HG02938 (cell line): ENCODE measurements around the gene BTN3A1.
"Not testable (repeated sequence)": the region's sequence is repeated elsewhere in the genome, so short reads cannot be mapped to it uniquely, and the experiment has no call there.

ENCODE experiments used
- ATAC-seq: cut with Tn5 transposase; IDR thresholded peaks from one replicate; pipeline ENCODE4 v1.9.1; 2021; ENCODE audit warnings: mild to moderate bottlenecking, moderate library complexity; ENCODE audit not compliant: unreplicated experiment

The BTN3A1 gene

DNA sequence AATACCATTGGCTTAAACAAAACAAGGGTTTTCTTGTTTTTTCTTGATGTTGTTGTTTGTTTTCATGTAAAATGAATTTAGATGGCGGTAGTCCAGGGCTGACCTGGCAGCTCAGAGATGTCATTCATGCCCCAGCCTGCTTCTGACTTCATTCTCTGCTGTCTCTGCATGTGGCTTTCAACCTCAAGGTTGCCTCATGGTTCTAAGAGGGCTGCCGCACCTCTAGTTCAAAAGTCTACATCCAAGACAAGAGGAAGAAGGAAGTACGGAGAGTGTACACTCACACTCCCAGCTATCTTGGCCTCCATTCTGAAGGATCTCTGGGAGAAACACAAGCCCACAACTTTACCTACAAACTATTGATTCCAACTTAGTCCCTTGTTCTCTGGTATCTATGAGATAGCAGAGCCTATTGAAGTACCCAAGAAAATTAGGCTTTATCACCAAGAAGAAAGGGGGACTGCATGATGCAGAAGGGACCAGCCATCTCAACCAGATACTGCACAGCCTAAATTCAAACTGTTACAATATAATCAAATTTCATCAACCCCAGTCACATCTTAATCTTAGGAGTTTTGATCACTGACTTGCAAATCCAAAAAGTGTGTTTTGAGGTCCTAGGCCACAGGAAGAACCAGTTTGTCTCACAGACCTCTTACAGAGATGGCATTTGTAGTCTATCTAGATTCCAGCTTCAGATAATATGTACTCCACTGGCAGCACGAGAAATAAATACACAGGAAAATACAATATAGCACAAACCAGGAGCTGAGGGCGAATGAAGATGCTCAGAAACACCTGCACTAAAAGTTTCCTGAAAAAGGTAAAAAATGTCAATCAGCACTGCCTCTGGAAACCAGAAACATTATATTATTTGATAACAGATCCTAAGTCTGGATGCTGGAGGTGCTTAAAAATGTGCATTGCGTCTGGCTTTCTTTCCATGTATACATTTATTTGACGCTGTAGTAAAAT lies 37.4 kb downstream of the BTN3A1 start:
- ATAC-seq, result no peak

DNA sequence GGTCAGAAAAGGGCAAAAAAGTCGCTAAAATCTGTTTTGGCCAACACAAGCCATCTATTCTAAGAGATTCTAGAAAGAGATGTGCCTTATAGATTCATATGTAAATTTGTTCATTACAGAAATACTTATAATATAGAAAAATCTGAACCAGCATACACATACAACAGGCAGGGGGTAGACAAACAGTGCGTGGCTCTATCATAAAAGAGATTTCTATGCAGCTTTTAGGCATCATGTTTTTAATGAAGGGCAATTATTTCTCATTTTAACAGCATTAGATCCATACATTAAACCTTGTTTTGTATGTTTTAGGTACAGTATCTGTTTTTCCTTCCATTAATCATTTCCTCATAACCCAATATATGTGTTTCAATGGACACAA lies 38.9 kb downstream of the BTN3A1 start:
- ATAC-seq, result no peak

DNA sequence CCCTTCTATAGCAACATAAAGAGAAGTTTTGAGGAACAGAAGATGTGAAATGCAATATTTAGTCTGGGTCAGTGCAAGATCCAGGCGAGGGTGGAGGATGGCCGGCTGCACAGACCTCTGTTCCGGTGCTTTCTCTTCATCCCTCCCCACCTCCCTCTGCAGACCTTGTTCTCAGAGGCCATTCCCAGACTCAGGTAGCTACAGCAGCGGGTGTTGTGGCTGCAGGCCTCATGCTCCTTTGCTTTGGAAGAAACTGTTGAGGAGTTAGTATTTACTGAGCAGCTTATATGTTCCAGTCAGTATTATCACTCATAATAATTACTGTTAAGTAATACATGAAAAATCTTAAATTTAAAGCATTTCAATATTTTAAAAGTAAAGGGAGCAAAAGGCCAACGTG lies 39.9 kb downstream of the BTN3A1 start:
- no peak for ATAC-seq

DNA sequence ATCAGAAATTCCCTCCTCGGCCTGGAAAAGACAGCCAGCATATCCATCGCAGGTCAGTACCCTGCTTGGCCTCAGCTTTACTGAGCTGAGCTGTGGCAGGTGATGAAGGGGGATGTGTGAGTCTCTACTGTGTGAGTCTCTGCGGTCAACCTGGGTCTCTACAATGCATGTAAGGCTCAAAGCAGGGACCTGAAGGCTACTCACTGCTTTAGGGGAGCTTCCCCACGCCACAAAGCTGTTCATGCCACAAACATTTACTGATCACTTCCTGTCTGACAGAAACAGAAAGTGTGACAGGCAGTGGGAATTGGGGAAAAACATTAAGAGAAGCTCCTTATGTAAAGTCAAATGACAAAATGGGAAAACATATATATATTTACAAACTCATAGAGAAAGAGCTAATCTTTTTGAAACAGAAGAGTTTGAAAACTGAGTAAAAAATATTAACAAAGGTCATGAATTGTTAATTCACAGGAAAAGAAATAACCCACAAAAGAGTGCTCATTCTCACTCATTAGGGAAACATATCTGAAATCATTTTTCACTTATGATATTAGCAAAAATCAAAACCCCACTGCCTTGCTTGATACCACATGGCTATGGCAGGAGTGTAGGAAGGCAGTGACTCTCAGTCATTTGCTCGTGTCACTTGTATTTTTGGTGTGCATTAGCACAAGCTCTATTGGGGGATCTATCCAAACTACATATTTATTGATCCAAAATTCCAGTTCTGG lies 44.0 kb downstream of the BTN3A1 start:
- no peak for ATAC-seq

DNA sequence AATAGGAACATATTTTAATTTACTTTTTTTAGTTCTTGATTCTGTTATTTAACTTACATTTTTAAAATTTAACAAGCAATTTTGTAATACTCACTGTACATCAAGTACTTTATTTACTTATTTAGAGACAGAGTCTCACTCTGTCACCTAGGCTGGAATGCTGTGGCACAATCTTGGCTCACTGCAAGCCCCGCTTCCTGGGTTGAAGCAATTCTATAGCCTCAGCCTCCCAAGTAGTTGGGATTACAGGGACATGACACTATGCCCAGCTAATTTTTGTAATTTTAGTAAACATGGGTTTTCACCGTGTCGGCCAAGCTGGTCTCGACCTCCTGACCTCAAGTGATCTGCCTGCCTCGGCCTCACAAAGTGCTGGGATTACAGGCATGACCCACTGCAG lies 45.2 kb downstream of the BTN3A1 start:
- no peak for ATAC-seq

DNA sequence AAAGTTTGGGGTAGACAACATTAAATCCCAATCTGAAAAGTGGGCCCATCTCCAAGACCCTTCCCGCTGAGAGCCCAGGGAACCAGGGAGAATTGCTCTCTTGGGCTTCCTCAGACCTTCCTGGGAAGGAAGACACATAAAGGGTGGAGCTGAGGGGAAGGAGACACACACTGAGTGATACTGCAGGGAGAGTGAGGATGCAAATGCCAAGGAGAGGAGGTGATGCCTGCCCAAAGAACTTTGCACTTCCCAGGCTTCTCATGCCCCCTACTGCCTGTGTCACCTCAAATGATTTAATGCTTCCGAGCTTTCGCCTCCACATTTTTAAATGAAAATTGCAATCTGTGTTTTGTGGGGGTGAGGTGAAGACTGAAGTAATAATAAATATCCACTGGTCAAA lies 48.2 kb downstream of the BTN3A1 start:
- ATAC-seq, result no peak

DNA sequence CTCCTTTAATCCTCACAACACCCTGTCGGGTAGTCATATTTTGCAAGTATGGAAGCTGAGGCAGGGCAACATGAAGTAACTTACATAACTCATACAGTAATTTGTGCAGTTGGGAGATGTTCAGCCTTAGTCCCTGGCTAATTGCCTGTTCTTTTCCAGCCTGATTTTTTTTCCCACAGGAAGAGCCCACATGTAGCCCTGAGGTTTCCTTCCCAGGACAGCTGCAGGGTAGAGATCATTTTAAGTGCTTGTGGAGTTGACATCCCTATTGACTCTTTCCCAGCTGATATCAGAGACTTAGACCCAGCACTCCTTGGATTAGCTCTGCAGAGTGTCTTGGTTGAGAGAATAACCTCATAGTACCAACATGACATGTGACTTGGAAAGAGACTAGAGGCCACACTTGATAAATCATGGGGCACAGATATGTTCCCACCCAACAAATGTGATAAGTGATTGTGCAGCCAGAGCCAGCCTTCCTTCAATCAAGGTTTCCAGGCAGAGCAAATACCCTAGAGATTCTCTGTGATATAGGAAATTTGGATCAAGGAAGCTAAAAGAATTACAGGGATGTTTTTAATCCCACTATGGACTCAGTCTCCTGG lies 50.7 kb downstream of the BTN3A1 start:
- no peak for ATAC-seq

DNA sequence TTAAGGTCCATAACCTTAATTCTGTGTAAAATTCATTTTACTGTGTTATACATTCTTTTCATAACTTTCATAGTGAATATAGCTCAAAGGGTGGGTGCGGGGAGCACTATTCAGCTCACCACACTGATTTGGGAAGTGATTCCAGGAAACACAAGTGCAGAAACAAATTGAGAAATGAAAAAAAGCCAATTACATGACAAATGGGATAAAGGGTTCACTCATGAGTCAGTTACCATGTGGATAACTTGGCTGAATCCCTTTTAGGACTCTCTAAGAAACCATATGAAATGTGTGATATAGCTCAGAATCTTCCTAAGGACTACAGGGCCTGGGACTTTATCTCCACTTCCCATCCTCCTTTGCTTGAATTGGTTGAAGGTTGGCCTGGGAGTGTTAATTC lies 52.6 kb downstream of the BTN3A1 start:
- ATAC-seq, result no peak

DNA sequence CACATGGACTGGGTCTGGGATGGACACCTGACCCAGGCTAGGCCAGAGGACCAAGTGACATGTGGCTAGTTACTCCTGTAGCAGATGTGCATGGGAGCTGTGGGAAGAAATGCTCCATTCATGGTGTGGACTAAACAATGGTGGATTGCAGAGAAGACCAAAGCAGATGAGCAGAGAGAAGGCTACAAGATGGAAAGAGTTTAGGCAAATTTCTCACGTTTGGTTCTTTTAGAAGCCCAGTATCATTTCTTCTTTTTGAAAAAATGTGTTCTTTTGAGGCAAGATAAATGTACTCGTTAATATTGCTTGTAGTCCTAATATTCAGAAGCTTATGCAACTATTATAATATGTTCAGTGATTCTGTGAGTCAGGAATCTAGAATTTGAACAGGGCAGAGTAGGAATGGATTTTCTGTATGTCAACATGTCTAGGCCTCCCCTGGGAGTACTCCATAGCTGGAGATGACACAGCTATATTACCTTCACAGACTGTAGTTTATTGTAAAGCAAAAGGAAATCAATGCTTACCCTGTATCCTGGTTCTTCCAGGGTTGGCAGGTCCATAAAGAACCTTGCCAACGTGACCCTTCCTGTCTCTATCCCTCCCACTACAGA lies 53.4 kb downstream of the BTN3A1 start:
- ATAC-seq, result no peak

DNA sequence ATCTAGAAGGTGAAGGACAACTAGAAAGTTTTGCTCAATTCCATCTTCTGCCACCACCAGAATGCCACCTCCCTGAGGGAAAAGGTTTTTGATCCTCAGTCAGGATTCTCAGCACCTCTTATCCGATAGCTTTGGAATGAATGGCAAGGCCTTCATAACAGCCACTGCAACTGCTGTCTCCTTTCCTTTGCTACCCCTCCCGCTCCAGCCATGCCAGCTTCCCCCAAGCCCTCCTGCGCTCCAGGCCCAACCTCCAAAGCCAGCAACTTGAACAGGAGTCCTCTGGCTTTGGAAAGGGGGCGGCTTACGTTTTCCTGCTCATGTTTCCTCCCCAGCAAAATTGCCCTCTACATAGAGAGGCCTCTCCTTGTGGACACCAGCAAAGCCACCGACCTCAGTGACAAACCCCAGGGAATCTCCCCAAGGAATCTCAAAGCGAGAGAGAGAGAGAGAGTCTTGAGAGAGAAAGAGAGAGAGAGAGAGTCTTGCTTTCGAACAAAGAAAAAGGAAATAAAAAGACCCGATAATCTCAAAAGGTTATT lies 55.3 kb downstream of the BTN3A1 start:
- peak; percentile 14 for ATAC-seq

DNA sequence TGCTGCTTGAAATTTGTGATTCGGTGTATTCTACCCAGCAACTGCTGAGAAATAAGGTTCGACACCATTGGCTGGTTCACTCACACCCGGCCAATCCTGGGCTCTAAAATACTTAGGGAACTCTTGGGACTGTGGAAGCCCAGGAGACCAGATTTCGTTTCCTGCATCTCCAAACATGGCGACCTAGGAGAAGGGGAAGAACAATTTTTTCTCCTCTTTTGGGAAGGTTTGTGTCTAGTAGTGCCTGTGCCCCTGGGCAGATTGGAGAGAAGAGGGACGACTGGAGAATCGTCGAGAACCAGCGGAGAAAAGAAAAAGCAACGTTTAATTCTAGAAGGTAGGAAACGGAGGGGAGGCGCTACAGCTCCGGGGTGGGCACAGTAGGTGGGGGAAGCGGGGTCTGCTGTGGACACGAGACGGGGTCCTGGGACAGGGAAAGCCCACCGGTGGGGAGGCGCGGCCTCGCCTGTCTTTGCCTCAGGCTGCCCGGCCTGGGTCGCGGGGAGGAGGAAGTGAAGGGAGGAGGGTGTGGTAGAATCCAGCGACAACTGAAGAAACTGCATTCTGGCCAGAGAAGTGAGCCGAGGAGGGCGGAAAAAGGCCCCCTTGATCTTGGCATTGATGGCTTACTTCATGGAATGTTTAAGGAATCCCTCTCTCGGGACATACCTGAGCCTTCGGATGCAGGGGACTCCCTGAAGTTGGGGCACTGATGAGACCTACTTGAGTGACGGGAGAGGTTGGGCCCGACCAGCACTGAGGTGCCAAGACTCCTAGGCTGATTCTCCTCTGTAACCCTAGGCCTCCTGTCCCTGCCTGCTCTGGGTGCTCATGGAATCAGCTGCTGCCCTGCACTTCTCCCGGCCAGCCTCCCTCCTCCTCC lies 56.0 kb downstream of the BTN3A1 start, which contains the start of gene BTN2A1:
Gene BTN2A1, plus strand, starts transcription at position 150 of the 883 bp plus-strand sequence. Its CDS starts 682 bp downstream, at position 832.
- ATAC-seq, result peak; percentile 95

DNA sequence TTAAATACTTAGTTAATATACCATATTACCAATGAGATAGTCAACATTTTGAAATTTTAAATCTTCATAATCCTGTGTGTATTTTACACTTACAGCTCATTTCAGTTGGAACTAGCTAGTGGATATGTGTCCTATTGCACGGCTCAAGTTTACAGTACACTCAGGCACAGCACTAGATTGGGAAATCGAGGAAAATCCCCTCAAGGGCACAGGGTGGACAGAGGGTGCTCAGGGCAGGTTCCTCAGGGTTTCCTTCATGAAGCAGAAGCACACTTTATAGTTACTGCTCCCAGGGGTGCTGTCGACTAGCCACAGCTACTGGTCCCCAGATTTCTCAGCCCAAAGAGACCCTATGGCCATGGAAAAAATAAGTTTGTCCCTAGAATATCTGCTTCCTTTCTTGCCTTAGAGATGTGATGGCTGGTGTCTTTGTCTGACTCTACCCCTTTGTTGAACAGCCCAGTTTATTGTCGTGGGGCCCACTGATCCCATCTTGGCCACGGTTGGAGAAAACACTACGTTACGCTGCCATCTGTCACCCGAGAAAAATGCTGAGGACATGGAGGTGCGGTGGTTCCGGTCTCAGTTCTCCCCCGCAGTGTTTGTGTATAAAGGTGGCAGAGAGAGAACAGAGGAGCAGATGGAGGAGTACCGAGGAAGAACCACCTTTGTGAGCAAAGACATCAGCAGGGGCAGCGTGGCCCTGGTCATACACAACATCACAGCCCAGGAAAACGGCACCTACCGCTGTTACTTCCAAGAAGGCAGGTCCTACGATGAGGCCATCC lies 57.1 kb downstream of the BTN3A1 start:
- ATAC-seq, result no peak

DNA sequence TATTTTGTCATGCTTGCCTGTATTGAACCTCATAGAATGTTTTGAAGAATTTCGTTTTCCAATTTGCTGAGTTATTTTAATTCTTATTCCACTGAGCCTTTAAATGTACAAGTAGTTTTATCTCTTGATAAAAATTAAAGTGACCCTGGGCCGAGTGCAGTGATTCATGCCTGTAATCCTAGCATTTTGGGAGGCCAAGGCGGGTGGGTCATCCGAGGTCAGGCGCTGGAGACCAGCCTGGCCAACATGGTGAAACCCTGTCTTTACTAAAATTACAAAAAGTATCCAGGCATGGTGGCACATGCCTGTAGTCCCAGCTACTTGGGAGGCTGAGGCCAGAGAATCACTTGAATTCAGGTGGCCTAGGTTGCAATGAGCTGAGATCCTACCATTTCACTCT lies 59.3 kb downstream of the BTN3A1 start:
- ATAC-seq, result not testable (repeated sequence)

DNA sequence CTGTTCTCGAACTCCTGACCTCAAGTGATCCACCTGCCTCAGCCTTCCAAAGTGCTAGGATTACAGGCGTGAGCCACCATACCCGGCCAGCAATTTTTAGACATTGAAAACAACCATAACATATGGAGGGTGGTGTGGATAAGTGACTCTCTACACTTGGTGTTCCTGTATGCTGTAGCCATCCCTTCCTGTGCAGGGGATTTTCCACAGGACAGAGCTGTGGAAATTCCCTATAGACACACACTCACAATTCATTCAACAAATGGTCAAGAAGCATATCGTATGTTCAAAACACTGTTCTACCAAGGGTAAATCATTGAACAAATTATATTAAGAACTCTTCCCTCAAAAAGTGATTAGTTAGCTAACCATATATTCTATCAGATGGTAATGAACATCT lies 61.9 kb downstream of the BTN3A1 start:
- ATAC-seq, result no peak

DNA sequence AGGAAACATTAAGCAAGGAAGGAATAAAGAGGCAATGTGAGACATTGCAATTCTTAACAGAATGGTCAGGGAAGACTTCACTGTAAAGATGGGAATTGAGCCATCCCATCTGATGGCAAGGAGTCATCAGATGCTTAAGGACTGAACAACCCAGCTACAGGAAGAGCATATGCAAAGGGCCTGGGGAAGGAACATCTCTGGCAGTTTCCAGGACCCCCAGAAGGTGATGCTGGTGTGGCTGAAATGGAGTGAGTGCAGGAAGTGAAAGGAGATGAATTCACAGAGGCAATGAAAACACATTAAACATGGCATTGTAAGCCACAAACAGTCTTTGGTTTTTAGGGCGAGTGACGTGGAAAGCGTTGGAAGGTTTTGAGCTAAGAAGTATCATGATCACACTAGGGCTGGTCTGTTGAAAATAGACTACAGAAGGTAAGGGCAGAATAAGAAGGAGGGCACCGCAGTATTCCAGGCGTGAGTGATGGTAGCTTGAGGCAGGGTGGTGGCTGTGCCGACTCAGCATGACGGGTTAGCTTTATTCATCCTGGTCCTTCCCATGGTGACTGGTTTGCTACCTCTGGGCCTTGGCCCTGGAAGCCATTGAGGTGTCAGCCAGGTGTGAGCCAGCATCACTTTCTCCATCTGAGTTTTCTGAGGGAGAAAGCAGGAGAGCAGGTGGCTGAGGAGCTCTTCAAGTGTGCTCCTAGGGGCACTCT lies 62.5 kb downstream of the BTN3A1 start:
- ATAC-seq, result no peak
